WI38 (cell line): ENCODE measurements around the gene ANGPT4.

Experiments used
- H3K4me3 ChIP-seq: 2 replicates; pipeline ENCODE4 v1.5.1; 2011; ENCODE audit warnings: low read depth, mild to moderate bottlenecking, control low read depth, low read length
- CTCF ChIP-seq: IDR thresholded peaks from 2 replicates; pipeline ENCODE4 v1.5.1; 2012; ENCODE audit warnings: low read depth, mild to moderate bottlenecking, control low read depth, low read length

ANGPT4 gene

GRCh38 chr20:844473-845225, 71.5 kb downstream of the ANGPT4 start:
- peak overlapping the region; percentile 42 for H3K4me3 ChIP-seq
- TF ChIP-seq CTCF, result no peak

- TF ChIP-seq CTCF, result no peak
- no peak overlapping the region for H3K4me3 ChIP-seq
Observed at GRCh38 chr20:843912-844311, 72.2 kb downstream of the ANGPT4 start.

- no peak for TF ChIP-seq CTCF
- H3K4me3 ChIP-seq, result no peak overlapping the region
Observed at GRCh38 chr20:842547-842940, 73.6 kb downstream of the ANGPT4 start.

GRCh38 chr20:841568-842546, 74.3 kb downstream of the ANGPT4 start:
- H3K4me3 ChIP-seq, result peak overlapping the region; percentile 32; the same call in 1 of the 2 replicates
- TF ChIP-seq CTCF, result no peak

- H3K4me3 ChIP-seq, result peak overlapping the region; percentile 32
- TF ChIP-seq CTCF, result no peak
Observed at GRCh38 chr20:840858-841567, 75.1 kb downstream of the ANGPT4 start.

GRCh38 chr20:840503-840857, 75.7 kb downstream of the ANGPT4 start:
- no peak for TF ChIP-seq CTCF
- H3K4me3 ChIP-seq, result no peak overlapping the region
